ENCODE measurements around the gene SIRT3.
"Not testable (repeated sequence)": the region's sequence is repeated elsewhere in the genome, so short reads cannot be mapped to it uniquely, and the experiment has no call there.

SIRT3 gene

DNA sequence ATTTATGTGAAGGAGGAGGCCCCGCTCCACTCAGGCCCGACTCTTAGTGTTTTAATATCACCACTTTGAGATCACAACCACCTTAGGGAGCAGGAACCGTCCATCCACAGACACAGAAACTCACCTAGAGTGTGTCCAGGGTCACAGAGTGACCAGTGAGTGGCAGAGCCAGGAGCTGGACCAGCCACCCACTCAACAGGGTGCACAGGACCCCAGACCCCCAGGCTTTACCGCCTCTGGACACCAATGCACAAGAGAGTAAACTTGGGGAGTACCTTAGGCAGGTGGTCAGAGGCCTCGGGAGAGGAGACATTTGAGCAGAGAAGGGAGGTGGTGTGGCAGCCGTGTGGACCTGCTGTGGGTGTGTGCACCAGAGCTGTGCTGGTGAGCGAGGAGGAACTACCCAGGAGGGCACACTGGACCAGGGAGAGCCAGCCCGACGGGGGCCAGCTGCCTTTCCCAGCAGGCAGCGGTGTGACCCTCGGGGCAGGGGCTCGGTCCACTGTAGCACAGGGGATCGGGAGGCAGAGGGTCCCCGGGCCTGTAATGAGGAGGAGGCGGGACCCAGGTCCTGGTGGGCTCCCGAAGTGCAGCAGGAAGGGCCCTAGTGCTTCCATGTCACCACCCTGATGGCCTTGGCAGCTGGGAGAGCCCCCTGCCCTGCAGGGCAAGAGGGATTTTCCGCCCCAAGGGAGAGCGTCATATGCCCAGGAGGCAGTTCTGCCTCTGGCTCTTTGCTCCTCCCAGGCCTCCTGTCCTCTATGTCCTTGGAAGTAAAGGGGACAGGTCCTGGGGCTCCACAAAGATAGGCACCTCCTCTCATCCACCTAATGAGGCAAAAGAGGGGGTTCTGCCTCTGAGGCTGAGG, 34.5 kb upstream of the SIRT3 start:
- no peak for DNase-seq

DNA sequence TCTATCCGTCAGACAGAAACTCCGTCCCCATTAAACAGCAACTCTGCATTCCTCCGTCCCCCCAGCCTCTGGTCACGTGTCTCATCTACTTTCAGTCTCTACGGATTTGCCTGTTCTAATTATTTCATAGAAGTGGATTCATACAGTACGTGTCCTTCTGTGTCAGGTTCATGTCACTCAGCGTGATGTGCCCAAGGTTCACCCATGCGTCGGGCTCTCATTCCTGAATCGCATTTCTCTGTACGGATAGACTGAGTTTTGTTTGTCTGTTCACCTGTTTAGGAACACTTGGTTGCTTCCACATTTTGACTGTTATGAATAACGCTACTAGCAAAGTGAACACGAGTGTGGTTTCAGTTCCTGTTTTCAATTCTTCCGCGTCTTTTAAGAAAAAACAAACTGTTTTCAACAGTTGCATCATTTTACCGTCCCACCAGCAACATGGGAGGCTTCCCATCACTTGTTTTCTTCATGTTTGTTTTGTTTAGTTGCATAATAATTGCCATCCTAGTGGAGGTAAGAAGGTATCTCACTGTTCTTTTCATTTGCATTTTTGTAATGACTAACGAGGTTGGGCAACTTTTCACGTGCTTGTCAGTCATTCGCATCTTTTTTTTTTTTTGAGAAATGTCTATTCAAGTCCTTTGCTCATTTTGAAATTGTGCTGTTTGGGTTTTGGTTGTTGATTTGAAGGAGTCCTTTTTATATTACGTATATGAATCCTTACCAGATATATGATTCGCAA, 33.2 kb upstream of the SIRT3 start:
- DNase-seq, result no peak

DNA sequence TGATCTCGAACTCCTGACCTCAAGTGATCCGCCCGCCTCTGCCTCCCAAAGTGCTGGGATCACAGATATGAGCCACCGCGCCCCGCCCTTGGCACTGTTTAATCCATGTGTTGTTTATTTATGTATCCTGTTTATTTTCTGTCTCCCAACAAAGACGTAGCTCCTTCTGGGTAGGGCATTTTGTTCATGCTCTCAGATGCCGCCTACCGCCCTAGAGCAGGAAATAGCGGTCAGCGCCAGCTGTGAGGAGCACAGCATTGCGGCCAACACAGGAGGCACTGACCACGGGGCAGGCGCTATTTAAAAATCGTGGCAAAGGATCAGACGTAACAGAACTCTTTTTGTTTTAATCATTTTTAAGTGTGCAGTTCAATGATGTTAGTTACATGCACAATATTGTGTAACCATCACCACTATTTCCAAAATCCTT, 32.6 kb upstream of the SIRT3 start:
- DNase-seq, result not testable (repeated sequence)

DNA sequence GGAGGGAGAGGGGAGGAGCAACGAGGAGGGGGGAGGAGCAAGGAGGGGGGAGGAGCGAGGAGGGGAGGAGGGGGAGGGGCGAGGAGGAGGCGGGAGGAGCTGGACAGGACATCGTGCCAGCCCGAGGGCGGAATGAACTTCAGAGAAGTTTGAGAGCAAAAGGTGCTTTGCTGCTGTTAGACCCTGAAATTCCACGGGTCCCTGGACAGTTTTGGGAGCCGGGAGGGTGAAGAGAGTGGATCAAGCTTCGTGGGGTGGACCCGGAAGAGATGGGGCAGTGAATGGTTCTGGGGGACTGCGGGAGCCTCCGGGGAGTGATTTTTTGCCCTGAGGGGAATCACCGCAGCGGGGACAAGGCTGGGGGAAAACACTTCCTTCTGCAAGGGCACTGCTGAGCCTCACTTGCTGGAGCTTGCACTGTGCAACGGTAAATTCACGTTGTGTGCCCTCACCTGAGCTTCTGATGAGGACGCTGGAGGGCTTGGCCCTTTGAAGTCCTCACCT, 31.4 kb upstream of the SIRT3 start:
- no peak for DNase-seq

DNA sequence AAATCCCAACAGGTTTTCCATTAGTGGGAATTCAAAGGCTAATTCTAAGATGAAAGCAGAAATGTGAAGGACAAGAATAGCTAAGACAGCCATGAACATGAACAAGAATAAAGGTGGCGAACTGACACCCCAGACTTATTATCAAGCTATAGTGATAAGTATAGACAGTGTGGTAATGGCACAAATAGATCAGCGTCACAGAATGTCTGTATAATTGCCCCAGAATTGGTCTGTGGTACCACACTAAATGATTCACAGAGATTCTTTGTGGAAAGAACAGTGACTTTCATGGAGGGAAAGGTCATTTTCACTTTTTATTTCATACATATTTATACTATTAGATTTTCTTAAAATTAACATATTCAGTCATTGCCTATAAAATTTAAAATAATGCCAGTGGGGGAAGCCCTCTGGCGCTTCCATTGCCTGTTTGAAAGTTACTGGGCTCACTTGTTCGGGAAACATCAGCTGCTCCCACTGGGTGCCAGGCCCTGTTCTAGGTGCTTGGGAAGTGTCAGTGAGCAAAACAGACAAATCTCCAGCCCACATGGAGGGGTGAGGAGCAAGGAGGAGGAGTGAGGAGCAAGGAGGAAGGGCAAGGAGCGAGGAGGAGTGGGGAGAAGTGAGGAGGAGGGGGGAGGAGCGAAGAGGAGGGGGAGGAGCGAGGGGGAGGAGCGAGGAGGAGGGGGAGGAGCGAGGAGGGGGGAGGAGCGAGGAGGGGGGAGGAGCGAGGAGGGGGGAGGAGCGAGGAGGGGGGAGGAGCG, 30.7 kb upstream of the SIRT3 start:
- DNase-seq, result no peak

DNA sequence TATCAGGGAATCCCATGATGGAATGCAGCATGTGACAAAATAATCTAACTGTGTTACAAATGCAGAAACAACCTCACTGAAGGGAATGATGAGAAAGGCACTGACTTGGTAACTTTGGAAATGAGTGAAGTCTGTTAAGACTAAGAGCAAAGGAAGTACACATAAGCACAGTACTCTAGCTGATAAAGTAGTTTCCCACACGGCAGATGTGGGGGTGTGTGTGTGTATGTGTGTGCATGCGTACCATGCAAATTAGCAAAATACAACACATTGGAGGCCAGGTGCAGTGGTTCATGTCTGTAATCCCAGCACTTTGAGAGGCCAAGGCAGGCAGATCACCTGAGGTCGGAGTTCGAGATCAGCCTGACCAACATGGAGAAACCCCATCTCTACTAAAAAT, 25.5 kb upstream of the SIRT3 start:
- no peak for DNase-seq

DNA sequence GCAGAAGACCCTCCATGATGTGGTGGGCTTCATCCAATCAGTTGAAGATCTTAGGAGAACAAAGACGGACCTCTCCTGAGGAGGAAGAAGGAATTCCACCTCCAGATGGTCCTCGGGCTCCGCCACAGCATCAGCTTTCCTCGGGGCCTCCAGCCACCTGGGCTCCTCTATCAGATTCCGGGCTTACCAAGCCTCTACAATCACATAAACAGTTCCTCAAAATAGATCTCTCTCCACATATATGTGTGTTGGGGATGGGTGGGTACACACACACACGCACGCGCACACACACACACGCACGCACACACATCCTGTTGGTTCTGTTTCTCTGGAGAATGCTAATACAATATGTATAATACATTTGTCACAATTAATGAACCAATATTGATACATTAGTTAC, 23.3 kb upstream of the SIRT3 start:
- DNase-seq, result no peak

DNA sequence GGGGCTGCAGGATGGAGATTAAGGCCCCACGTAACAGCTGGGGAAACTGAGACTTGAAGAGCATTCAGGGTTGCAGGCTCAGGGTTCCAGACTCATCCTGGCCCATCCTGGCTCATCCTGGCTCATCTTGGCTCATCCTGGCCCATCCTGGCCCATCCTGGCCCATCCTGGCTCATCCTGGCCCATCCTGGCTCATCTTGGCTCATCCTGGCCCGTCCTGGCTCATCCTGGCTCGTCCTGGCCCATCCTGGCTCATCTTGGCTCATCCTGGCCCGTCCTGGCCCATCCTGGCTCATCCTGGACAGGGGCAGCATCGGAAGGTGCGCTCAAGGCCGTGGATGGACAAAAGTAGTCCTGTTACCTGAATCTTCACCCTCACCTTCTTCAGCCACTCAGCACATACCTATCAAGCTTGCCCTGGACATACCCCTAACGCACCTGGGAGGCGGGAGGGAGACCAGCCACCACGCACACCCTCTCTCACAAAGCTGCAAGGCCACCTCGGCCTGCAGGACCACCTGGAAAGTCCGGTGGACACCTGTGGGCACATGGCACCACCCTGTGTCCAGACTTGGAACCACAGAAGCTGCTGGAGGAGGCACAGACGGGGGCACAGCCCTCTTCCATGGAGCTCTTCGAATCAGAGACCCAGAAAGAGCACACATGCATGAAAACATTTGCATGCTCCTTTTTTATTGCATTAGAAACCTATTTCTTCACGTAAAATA, 21.8 kb upstream of the SIRT3 start:
- DNase-seq, result no peak

DNA sequence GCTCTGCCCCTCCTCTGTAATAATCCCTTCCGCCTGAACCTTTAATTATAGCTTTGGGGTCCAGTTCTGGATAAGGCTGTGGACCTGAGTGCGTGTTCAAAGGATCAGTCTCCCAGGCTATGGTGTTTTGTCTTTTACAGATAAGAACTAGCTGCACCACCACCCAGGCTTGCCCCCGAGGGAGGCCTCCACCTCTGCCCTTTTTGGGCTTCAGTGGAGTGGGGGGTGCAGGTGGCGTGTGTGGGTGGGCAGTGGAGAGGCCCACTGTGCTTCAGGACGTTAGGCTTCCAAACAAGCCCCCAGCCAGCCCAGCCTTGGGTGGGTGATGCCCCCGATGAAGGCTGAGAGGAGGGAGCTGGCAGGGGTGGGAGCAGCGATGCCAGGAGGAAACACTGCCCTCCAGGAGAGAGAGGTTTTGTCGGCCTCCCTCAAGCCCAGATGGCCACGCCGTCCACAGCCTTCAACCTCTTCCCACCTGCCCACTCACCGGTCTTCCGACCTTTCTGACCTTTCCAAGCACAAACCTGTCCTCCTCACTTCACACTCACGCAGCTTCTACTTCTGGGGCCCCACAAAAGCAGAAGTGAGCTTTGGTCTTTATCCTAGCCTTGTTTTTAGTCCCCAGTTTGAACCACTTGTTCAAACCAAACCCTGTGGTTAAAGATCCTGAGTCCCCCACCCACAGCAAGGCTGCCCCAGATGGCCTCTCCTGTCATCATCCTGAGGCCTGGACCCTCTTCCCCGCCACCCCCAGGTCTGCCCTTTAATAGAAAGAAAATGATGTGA, 21.0 kb upstream of the SIRT3 start:
- DNase-seq, result no peak

DNA sequence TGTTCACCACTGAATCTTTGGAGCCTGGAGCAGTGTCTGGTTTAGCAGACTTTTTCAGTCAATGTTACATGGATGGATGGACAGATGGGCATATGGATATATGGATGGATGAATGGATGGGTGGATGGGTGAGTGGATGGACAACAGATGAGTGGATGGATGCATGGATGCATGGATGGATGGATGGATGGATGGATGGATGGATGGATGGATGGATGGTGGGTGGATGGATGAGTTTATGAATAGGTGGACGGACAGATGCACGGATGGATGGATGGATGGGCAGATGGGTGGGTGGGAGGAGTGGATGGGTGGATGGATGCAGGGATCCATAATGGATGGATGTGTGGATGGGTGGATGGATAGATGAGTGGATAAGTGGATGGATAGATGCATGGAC, 19.7 kb upstream of the SIRT3 start:
- DNase-seq, result no peak

DNA sequence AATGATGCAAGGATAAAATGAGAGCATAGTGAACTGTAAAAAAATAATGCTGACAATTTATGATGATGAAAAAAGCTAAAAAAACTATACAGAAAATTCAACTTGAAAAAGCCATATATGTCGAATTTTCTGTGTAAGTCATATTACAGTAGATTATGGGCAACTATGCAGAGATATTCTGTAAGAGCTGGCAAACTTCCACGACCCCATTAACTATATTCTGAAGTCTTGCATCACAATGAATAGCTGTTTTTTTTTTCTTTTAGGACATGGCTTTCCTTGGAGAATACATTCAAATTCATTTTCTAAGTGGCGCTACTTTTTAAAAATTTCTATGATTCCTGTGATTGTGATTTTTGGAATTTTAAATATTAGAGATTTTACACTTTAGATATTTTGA, 19.0 kb upstream of the SIRT3 start:
- no peak for DNase-seq

DNA sequence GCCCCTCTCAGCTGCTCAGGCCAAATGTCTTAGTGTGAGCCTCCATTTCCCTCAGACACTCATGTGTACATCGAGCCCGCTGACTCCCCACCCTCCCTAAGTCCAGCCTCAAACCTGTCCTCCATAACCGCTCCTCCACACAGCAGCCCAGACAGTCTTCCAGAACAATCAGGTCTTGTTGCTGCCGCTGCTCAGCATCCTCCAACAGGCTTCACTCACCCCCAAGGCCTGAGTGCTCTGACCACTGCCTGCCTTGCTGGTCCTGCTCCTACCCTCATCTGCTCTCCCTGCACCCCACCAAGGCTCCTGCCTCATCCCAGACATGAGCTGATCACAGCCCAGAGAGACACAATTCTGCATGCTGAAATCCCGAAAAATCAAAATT, 17.7 kb upstream of the SIRT3 start:
- DNase-seq, result no peak

DNA sequence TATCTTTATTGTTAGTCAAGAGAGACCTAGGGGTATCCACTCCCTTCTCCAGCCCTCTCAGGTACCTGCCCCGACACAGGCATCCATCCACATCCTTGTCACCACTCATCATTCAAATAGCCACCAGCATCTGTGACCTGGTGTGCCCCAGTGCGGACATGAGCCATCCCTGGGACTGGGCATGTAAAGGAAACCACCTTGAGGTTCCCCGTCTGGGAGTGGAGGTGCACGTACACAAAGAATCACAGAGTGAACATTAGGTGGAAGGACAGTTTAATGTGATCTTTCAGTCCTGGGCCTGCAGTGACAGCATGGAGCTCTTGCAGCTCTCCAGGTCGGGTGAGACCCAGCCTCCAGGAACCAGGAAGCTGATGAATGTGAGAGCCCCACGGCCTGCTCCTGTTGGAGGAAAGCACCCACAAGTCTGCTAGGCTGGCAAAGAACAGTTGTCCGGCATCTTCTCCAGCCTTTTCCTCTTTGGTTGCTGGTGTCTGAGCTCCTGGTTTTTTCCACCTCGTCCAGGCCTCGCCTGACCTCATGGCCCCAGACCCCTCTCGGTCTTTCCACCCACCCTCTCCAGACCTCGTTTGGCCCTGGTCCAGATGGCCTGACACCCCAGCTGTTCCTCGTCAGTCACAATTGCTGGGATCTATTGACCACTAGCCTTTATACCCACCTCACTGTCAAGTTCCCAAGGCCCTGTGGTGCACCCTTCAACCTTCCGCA, 17.2 kb upstream of the SIRT3 start:
- DNase-seq, result no peak

DNA sequence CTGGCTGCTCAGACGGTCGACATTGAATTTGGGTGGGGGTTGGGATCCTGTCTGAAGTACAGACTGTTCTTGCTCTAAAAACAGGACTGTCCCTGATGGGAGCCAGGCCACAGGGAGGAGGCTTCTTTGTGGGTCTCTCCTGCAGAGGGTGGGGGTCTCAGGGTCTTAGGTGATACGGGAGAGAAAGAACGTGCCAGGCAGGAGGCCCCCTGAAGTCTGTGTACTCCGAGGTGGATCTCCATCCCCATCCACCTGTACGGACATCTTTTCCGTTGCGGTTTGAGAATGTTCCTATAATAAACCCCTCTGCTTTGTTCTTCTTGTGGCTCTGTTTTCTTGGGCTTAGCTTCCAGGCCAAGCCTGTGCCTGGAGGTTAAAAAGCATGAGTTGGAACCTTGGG, 16.5 kb upstream of the SIRT3 start:
- DNase-seq, result no peak

DNA sequence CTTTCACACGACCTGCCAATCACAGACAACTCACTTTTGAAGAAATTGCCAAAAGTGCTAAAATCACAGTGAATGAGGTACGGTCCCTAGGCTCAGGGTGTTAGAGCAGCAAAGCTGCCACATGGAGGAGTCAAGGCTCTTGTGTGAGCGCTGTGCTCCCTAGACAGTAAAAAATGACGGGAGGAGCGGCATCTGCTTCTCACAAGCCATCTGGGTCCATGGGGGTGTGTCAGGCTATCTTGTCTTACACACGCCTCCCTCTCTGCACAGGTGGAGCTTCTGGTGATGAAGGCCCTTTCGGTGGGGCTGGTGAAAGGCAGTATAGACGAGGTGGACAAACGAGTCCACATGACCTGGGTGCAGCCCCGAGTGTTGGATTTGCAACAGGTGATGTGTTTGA, 15.4 kb upstream of the SIRT3 start:
- no peak for DNase-seq

DNA sequence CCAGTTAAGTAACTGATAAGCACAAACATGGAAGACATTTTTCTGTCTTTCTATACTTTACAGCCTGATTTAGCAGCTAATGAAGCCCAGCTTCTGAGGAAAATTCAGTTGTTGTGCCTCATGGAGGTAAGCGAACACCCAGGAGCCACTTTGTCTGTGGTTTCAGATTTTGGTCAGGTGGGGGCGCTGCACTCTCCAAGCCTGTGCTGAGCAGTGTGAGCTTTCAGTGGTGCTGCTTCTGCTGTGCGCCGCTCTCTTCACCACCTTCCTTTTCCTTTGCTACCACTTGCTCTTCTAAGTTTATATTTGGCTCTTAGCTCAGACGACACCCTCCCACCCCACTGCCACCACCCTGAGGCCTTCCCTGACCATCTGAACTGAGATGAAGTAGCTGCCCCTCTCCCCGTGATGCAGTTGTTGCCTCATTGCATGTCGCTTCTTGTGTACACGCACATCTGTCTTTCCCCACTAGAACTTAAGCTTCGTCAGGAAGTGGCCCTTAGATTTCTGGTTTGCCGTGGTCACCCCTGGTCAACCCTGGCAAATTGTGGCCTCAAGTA, 14.7 kb upstream of the SIRT3 start:
- DNase-seq, result no peak

DNA sequence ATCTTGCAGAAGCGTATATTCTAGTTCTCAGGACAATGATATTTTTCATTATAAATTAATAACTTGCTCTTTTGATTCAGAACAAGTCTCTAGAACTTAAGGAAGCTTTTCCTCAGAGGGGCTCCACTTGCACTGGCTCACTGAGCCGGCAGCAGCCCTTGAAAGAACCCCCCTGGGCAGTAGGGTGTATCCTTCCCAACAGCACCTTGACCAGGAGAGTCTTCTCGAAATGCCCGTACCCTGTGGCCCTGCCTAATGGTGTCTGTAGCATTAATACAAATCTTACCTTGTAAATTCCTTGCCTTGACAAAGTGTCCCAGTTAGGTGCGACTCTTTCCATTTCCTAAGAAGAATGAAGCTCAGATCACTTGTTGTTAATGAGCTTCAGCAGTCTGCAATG, 14.1 kb upstream of the SIRT3 start:
- DNase-seq, result no peak

DNA sequence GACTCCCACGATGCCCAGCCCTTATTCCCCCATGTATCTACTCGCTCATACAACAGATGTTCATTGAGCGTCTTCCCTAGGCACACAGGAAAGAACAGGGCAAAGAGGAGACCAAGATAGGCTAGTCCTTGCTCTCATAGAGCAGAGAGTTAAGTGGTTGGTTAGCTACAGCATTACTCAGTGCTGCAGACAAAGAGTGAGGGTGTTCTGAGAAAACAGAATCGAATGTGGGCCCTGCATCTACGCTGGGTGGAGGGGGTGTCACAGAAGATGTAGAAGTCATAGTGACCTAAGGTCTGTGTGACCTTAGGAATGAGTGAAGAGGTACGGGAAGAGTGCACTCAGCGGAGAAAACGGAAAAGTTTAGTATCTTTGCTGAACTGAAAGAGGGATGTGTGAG, 12.9 kb upstream of the SIRT3 start:
- DNase-seq, result no peak

DNA sequence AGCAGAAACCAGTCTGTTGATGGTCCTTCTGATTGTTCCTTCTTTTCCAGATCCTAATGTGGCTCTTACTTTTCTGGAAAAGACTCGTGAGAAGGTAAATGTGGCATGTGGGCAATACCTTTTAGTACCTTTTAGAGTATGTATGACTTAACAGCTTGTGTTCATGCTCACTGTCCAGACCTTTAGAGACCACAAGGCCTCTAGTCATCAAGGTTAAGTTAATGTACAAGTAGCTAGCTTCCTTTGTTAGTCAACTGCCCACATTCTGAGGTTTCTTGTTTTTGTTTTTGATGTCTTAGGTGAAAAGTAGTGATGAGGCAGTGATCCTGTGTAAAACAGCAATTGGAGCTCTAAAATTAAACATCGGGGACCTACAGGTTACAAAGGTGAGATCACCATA, 8.2 kb upstream of the SIRT3 start:
- no peak for DNase-seq

DNA sequence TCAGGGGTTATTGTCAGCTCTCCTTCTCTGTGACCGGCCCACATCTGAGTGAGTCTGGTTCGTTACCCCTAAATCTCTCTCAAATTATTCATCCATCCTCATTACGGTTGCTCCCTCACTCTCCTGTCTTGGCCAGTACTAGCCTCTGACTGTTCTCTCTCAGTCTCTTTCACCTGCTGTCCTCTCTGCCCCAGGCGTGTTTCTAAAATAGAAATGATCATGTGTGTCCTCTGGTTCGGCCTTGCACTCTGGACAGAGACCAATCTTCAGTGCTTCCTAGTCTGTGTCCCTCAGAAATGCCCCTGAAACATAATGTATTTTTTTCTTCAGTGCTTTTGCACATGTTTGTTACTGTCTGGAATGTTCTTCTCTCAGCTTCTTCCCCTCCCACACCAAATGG, 5.5 kb upstream of the SIRT3 start:
- no peak for DNase-seq

DNA sequence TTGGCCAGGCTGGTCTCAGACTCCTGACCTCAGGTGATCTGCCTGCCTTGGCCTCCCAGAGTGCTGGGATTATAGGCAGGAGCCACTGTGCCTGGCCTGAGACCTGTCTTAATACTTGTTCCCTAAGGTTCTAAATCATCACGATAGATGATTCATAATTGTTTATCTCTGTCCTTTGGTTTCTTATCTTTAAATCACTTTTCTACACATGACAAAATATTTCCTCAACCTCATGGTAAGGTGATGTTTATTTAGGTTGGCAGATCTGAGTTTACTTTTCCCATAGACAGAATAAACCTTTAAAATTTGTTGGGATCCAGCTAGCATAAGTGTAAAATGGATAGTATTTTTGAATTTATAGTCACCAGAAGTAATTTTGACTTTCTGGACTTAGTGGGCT, 4.2 kb upstream of the SIRT3 start:
- no peak for DNase-seq
